ENCODE measurements around the gene RAB1B.

- TF ChIP-seq CTCF (IDR thresholded peaks at IDR 0.05) (no peak), POLR2AphosphoS5 (IDR thresholded peaks at IDR 0.05) (no peak), POLR2A (IDR thresholded peaks at IDR 0.05) (no peak)
Measured at GRCh38 chr11:66248903-66249302, 19.5 kb upstream of the RAB1B start.

Measured in breast epithelium (tissue), 3 donors.